ENCODE results near the gene NSMCE3.
"Not testable (repeated sequence)": the region's sequence is repeated elsewhere in the genome, so short reads cannot be mapped to it uniquely, and the experiment has no call there.

NSMCE3 gene

DNA sequence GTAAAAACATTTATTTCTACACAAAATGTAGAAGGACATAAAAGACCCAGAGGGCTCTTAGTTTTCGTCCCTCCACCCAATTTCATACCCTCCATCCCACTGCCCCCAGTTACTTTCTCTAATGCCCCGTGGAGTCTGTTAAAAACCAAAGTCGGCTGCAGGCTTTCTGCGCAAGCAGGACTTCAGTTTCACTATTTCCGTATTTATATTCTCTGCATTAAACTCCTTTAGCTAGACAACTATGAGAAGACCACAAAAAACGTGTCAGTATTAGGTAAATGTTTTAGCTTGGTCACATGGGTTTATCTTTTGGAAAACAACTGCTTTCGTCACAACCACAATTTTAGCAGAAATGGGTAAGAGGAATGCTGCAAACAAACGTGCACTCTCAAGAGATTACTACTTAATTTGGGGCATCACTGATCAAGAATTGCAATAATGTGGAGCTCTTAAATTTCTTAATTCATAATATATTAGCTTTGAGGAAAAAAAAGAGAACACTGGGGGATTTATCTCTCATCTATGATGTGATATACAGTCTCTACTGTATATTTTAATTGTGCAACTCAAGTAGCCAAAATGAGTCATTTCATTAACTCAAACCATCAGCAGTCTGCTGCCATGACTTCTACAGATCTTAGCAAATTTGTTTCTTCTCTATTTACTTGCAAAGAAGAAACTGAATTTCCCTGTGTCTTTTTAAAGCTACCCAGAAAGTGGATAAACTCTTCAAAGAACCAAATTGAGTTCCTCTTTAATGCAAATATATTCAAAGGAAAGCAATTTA, 740 bp upstream of the NSMCE3 start:
- no peak for DNase-seq (ENCODE audit: low read depth)

DNA sequence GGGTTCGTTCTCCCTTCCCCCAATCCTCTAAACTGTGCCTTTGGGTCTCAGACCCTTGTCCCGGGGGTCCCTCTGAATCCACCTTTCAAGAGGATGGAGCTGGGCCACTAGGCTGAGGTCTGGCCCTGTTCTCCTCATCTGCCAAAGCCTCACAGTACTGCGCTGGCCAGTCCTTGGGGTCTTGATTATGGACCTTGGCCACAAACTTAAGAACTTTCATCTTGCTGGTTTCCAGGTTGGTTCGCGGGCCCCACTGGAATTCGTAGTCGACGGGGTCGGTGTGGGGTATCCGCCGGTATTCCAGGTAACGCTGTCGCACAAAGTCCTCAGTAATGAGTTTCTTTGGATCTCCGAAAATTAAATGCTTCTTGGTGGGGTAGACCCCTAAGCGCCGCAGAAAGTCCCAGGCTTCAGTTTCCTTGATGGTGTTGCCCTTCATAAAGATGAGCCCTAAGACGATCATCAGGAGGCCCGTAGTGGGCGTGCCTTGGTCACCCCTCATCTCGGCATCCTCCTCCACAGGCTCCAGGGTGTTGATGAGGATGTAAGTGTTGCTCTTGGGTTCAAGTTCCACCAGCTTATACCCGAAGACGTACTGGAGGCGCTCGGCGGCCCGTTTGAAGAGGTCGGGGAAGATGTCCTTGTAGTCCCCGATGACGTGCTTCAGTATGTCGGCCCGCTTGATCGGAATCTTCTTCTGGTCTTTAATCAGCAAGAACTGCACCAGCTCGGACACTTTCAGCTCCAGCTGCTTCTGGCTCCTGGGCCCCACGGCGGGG, 727 bp downstream of the NSMCE3 start:
- DNase-seq (ENCODE audit: low read depth) = peak; percentile 13

GRCh38 chr15:29266052-29266582, 3.5 kb downstream of the NSMCE3 start:
- DNase-seq (ENCODE audit: low read depth) = no peak

DNA sequence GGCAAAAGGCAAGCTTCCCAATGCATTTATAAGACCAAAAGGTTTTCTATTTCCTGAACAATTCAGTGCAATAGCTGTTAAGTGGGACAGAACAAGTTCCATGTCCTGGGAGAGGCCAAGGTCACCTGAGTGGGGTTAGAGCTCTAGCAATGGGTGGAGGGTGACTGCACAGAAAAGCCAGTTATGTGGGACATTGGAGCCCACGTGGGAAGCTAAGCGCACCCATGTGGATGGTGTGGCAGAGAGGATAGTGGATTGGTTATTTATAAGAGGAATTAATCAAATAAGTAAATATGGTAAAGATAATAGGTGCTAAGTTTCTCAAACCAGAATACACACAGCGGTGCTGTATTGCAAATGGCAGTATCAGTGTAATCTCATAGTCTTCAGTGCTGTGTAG, 6.3 kb downstream of the NSMCE3 start:
- no peak for DNase-seq (ENCODE audit: low read depth)

GRCh38 chr15:29262738-29263137, 6.9 kb downstream of the NSMCE3 start:
- DNase-seq (ENCODE audit: low read depth) = no peak

DNA sequence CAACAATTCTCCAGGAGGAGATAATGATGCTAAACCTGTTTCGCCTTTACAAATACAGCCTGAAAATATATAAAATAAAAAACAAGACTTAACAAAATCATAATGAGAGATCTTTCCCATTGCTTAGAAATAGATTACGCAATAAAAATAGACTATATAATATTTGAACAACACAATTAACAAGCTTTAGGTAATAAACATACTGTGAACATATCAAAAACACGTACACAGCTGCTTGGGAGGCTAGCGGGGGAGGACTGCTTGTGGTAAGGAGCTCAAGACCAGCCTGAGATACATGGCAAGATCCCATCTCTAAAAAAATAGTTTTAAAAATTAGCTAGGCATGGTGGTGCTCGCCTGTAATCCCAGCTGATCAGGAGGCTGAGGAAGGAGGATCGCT, 8.7 kb downstream of the NSMCE3 start:
- DNase-seq (ENCODE audit: low read depth) = no peak

DNA sequence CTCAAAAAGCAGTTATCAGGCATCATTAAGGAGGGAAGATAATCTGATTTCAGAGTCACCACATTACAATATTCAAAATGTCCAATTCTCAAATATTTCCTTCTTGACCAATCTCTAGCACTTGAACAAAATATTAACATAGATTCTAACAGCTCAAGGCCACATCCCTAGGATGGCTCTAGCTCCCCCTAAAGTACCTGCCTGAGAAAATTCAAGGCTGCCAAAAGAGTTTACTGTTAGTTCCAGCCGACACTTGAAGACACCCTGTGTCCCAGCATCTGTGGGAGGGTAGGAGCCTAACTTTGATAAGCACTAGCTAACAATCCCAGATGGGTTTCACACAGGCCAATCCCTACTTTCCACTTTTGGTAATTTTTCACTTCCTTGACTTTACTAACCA, 10.4 kb downstream of the NSMCE3 start:
- no peak for DNase-seq (ENCODE audit: low read depth)

- no peak for DNase-seq (ENCODE audit: low read depth)
Measured at GRCh38 chr15:29252234-29252633, 17.4 kb downstream of the NSMCE3 start.

DNA sequence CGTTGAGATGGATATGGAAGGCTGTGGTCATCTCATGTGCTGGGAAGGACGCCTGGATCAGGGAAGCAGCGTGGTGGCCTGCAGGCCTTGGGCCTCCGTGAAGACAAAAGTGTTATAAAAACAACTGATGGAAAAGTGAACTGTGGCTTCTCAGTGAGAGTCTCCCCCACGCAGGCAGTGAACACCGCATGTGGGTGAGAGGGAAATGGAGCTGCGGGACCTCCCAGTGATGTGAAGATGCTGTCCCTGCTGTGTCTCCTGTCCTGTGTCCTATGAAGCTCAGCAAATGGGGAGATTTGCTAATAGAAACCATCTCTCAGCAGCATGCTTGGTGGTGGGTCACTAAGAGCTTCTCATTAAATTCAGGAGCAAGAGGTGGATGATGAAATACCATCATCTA, 25.1 kb downstream of the NSMCE3 start:
- DNase-seq (ENCODE audit: low read depth) = no peak

GRCh38 chr15:29244123-29244522, 25.5 kb downstream of the NSMCE3 start:
- no peak for DNase-seq (ENCODE audit: low read depth)

- no peak for DNase-seq (ENCODE audit: low read depth)
Measured at GRCh38 chr15:29242456-29243242, 27.0 kb downstream of the NSMCE3 start.

GRCh38 chr15:29241207-29241606, 28.4 kb downstream of the NSMCE3 start:
- no peak for DNase-seq (ENCODE audit: low read depth)

GRCh38 chr15:29239395-29239794, 30.2 kb downstream of the NSMCE3 start:
- no peak for DNase-seq (ENCODE audit: low read depth)

DNA sequence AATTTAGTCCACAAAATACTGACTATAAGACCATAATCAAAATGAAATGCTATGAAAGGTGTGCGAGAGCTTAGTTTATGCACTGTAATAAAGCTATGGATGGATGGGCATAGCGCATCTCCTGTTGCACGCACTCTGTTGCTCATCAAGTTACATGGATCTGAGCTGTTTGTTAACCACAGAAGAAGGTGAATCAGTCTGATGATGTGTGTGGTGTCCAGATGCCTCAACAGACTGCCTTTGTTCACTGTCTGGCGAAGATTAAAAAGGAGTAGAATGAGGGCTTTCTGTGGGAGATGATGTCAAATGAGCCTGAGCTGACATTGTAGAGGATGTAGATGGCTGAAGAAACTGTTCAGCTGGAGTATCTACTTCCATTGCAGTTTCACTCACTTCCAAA, 36.1 kb downstream of the NSMCE3 start:
- DNase-seq (ENCODE audit: low read depth) = no peak

DNA sequence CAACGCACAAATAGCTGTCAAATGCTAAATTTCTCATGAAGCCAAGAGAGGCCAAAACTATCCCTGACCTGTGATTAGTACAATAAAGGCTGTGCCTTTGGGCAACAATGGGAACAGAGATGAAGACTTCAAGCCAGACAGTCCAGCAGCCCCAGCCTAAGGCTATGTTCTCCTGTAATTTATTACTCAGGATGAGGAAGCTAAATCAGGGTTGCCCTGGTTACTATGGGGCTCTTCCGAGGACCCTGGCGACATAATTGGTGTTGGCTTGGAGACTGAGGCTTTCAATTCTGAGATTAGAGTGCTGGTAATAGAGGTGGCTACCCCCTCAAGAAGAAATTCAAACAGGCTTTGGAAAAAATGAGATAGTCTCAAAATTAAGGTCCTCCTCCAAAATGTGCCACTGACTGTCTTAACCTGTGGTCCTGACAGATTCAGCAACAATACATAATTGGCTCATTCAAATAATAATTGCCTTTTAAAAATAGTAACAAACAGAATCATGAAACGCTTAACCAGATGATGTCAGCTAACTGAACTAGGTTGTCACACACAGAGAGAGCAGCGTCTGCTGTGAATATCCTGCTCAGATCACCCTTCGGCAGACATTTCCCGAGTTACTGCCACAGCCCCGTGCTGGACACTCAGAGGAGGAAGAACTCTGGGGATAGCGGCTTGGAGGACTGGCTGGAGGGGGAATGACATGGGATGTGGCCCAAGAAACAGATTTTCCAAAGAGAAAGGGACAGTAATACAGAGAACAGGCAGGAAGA, 43.0 kb downstream of the NSMCE3 start:
- no peak for DNase-seq (ENCODE audit: low read depth)

GRCh38 chr15:29225534-29226234, 43.9 kb downstream of the NSMCE3 start:
- no peak for DNase-seq (ENCODE audit: low read depth)

GRCh38 chr15:29224987-29225363, 44.6 kb downstream of the NSMCE3 start:
- DNase-seq (ENCODE audit: low read depth) = not testable (repeated sequence)

- DNase-seq (ENCODE audit: low read depth) = not testable (repeated sequence)
Measured at GRCh38 chr15:29224235-29224986, 45.2 kb downstream of the NSMCE3 start.

DNA sequence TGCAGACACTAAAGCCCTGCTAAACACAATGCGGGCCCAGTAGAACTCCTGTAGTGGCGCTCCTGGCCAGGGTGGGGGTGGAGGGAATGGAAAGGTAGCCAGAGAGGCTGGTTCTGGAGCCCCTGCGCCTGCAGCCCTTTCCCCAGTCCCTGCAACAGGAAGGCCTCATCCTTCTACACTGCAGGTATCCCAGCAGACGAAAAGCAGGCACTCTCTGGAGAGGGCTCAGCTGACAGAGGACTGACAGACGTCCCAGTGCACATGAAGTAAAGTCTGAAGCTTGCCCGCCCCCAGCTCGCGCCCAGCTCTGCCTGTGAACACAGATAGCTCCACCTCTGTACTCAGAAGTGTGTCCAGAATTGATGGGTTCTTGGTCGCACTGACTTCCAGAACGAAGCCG, 46.0 kb downstream of the NSMCE3 start:
- DNase-seq (ENCODE audit: low read depth) = no peak

DNA sequence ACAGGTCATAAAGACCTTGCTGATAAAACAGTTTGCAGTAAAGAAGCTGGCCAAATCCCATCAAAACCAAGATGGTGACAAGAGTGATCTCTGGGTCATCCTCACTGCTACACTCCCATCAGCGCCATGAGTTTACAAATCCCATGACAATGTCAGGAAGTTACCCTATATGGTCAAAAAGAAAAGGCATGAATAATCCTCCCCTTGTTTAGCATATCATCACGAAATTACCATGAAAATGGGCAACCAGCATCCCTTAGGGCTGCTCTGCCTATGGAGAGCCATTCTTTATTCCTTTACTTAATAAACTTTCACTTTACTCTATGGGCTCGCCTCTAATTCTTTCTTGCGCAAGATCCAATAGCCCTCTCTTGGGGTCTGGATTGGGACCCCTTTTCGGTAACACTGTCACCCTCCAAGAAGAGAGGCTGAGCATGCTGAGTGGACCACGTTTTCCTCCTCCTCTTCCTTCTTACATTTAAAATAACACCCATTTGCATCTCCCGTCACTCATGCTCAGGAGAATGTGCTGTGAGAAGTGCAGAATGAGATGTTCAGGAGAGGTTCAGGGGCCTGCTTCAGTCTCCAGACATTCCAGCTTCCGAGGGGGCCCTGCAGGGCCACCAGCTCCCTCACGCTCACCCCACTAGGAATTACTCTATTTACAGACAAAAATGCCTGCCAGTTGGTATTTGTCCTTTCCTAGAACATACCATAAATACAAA, 47.3 kb downstream of the NSMCE3 start:
- DNase-seq (ENCODE audit: low read depth) = no peak

Data from activated T-helper 9 cell treated with anti-CD3 and anti-CD28 coated beads, Interleukin-2, amount 50 U/mL, for 16 hours (primary cell).